HL-60 (cell line): ENCODE data around the gene NMNAT3.

Experiments
- DNase-seq, 2 experiments: peaks; one replicate each; pipeline ENCODE4 v3.0.0-alpha.2; 2010 to 2020; ENCODE audit warnings: low read depth in 1 of 2, low spot score in 1 of 2
- H3K27ac ChIP-seq: fragments of 250-450 bp; sonication (Bioruptor Pico); replicated peaks from 2 replicates; pipeline ENCODE4 v1.5.1; 2020; ENCODE audit warnings: mild to moderate bottlenecking, moderate library complexity
- H3K27me3 ChIP-seq: fragments of 250-450 bp; sonication (Bioruptor Pico); 2 replicates; pipeline ENCODE4 v1.5.1; 2021; ENCODE audit warnings: mild to moderate bottlenecking, moderate library complexity; ENCODE audit not compliant: insufficient read depth, poor library complexity, severe bottlenecking
- H3K4me3 ChIP-seq: replicated peaks from 2 replicates; pipeline ENCODE4 v1.5.1; 2011; ENCODE audit warnings: mild to moderate bottlenecking, control low read depth, low read length; ENCODE audit not compliant: insufficient read depth
- GABPA ChIP-seq: IDR thresholded peaks from 2 replicates; pipeline ENCODE4 v1.6.1; 2012; ENCODE audit warnings: low read depth
- POLR2AphosphoS5 ChIP-seq: IDR thresholded peaks from 2 replicates; pipeline ENCODE4 v1.6.1; 2012; ENCODE audit warnings: low read depth
- SPI1 ChIP-seq: IDR thresholded peaks from 2 replicates; pipeline ENCODE4 v1.6.1; 2012; ENCODE audit warnings: low read depth, mild to moderate bottlenecking, borderline replicate concordance
- TF ChIP-seq, protein P1 (sequence below): IDR thresholded peaks from one replicate; pipeline ENCODE4 v1.5.1; 2011; ENCODE audit warnings: low read length, control low read depth, inconsistent platforms; ENCODE audit not compliant: insufficient read depth
- TF ChIP-seq, protein P2 (sequence below): IDR thresholded peaks from 2 replicates; pipeline ENCODE4 v1.6.1; 2012; ENCODE audit warnings: low read depth; ENCODE audit not compliant: insufficient replicate concordance

NMNAT3 gene

DNA sequence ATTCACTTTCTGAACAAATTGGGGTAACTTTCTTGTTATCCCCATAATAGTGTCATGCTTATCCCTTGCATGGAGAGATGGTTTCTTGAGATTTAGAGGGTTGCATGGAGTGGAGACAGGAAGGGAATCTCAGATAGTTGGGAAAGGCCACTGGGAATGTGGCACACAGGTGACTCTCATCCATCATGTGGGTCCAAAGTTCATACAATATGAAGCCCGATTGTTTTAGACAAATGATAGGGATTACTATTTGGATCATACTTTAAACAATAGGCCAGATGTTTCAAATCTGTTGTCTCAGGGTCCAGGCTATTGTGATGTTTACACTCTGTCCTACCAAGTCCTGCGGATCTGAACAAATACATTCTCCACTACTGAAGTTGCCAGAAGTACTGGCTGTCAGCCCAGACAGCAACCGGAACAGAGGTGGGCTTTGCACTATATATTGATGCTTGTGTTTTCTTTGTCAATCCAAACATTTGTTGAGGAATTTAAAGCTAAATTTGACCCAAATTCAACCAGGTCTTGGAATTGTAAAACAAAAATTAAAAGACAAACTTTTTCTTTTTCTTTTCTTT, 39.2 kb upstream of the NMNAT3 start:
- H3K27me3 ChIP-seq, result peaks cover 4% of the 10 kb centered on the region
- no peak overlapping the region for H3K27ac ChIP-seq
- DNase-seq, result no peak
- no peak overlapping the region for H3K4me3 ChIP-seq
- no peak for TF ChIP-seq POLR2AphosphoS5
- TF ChIP-seq SPI1, result no peak
- TF ChIP-seq, protein P1, sequence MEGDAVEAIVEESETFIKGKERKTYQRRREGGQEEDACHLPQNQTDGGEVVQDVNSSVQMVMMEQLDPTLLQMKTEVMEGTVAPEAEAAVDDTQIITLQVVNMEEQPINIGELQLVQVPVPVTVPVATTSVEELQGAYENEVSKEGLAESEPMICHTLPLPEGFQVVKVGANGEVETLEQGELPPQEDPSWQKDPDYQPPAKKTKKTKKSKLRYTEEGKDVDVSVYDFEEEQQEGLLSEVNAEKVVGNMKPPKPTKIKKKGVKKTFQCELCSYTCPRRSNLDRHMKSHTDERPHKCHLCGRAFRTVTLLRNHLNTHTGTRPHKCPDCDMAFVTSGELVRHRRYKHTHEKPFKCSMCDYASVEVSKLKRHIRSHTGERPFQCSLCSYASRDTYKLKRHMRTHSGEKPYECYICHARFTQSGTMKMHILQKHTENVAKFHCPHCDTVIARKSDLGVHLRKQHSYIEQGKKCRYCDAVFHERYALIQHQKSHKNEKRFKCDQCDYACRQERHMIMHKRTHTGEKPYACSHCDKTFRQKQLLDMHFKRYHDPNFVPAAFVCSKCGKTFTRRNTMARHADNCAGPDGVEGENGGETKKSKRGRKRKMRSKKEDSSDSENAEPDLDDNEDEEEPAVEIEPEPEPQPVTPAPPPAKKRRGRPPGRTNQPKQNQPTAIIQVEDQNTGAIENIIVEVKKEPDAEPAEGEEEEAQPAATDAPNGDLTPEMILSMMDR, result no peak
- TF ChIP-seq, protein P2, sequence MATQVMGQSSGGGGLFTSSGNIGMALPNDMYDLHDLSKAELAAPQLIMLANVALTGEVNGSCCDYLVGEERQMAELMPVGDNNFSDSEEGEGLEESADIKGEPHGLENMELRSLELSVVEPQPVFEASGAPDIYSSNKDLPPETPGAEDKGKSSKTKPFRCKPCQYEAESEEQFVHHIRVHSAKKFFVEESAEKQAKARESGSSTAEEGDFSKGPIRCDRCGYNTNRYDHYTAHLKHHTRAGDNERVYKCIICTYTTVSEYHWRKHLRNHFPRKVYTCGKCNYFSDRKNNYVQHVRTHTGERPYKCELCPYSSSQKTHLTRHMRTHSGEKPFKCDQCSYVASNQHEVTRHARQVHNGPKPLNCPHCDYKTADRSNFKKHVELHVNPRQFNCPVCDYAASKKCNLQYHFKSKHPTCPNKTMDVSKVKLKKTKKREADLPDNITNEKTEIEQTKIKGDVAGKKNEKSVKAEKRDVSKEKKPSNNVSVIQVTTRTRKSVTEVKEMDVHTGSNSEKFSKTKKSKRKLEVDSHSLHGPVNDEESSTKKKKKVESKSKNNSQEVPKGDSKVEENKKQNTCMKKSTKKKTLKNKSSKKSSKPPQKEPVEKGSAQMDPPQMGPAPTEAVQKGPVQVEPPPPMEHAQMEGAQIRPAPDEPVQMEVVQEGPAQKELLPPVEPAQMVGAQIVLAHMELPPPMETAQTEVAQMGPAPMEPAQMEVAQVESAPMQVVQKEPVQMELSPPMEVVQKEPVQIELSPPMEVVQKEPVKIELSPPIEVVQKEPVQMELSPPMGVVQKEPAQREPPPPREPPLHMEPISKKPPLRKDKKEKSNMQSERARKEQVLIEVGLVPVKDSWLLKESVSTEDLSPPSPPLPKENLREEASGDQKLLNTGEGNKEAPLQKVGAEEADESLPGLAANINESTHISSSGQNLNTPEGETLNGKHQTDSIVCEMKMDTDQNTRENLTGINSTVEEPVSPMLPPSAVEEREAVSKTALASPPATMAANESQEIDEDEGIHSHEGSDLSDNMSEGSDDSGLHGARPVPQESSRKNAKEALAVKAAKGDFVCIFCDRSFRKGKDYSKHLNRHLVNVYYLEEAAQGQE, result no peak

DNA sequence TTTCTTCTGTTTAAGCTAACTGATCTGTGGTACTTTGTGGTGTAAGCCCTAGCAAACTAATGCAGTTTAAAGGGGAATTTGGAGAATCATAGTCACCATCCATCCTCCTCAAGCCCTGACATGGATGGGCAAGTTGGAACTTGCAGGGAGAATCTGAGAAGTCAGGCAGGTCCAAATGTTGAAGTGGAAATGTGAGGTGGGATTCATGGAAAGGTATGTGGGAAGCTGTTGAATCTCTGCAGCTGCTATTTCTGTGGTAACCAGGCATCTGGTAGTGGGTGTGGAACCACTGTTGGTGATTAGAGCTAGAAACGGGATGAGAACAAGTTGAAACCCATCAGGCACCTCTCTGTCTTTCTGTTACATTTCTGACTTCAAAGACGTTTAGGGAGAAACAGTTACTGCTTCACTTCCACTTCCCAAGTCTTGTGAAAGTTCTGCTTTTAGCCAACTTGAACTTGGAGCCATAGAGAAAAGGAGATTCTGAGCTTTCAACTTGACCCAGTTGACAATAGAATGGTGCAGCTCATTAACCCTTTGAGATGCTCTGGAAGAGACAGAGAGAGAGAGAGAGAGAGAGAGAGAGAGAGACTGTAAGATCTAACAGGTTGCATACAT, 38.1 kb upstream of the NMNAT3 start:
- Histone ChIP-seq H3K27ac (no peak overlapping the region), H3K27me3 (peaks cover 3% of the 10 kb centered on the region), H3K4me3 (no peak overlapping the region)
- TF ChIP-seq GABPA (no peak), SPI1 (no peak)
- TF ChIP-seq, protein P2, result no peak
- TF ChIP-seq, protein P1, result no peak
- DNase-seq, result no peak

DNA sequence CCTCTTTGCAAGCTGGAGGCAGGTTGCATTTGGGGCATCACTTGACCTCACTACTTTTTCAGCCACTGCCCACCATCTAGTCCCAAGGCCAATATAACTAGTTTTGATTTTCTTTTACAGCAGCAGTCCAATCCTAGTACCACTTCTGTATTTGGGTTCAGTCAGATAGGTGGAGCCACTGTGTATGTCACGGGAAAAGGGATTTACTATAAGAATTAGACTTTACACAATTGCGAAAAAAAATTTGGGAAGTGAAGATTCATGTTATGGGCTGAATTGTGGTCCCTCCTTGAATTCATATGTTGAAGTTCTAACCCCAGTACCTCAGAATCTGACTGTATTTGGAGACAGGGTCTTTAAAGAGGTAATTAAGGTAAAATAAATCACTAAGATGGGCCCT, 37.4 kb upstream of the NMNAT3 start:
- no peak for TF ChIP-seq POLR2AphosphoS5
- TF ChIP-seq, protein P1, result no peak
- TF ChIP-seq, protein P2, result no peak

More for the DNA sequence above, 37.4 kb upstream of the NMNAT3 start:
- H3K27ac ChIP-seq, result no peak overlapping the region
- no peak overlapping the region for H3K4me3 ChIP-seq
- no peaks in the 10 kb centered on the region for H3K27me3 ChIP-seq
- no peak for DNase-seq
